H1 (cell line): ENCODE measurements around the gene PLXNB2. TPM values are rescaled to one million over a fixed set of nuclear protein-coding genes. Genes with fewer than 3 reads are reported as not detected.

ENCODE experiments used
- PHF8 ChIP-seq: fragments of 200-600 bp; sonication (generic); conservative IDR thresholded peaks from 2 replicates; pipeline ENCODE4 v1.7.1; 2012; ENCODE audit warnings: low read depth, mild to moderate bottlenecking, inconsistent platforms, low read length, moderate library complexity
- polyA plus RNA-seq, 7 experiments: library from polyadenylated mRNA; depleted of rRNA in 3 of 7; stranded (reverse) in 5 of 7; unstranded in 2 of 7; fragments of >200 nt in 5 of 7; fragments of 200-250 nt in 2 of 7; gene quantifications; 1 replicate in 5 of 7; 2 replicates in 1 of 7; 4 replicates in 1 of 7; pipeline versions ENCODE4 v1.2.1 to v1.2.3, GENCODE V29; 2011 to 2013; ENCODE audit warnings: missing spikeins in 2 of 7, mixed read lengths in 2 of 7
- total RNA-seq: library from RNA; stranded (reverse); fragmentation: NEBNext Ultra II Directional; extraction: Animal tissue kit (Norgen Biotek cat#: 25700); gene quantifications from 2 replicates; pipeline ENCODE4 v1.2.1, GENCODE V29; 2021

PLXNB2 gene
- total and polyA plus RNA-seq, 2 of the 8 experiments (the other 6 are each of a cell fraction or from before 2014, with no cell fraction given): 58.3 to 92.8 TPM

GRCh38 chr22:50248196-50249081 is 59.0 kb downstream of the PLXNB2 start (continued):
- no peak for TF ChIP-seq PHF8
